ENCODE measurements around the gene STEAP1B.
"Not testable (repeated sequence)": the region's sequence is repeated elsewhere in the genome, so short reads cannot be mapped to it uniquely, and the experiment has no call there.

DNA sequence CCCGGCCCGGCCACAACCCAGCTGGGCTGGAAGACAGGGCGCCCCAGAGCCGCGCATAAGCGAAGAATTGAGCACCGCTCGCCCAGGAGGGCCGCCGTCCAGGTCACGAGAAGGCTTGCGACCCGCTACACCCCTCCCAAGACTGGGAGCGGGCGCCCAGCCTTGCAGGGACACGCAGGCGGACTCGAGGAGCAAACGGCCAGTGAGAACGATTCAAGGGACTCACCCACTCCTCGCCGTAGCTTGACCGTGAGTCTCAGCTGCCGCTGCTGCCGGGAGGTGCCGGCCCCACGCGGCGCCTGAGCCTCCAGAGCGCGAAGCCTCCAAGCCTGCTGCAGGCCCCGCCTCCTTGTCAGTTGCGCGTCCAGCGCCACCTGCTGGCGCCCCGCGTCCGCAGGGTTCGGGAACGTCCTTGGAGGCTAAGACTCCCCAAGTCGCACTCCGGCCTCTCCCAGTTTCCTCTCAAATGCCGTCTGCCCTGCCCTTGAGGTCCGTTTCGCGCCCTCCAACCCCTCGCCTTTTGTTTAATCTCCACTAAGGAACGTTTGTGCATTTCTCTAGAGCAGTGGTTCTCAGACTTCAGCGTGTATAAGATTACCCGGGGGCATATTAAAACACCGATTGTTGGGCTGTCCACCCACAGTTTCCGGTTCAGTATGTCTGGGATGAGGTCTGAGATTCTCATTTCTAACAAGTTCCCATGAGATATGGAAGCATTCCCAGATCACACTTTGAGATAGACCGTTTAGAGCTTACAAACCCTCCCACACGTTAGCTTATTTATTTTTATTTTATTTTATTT, at the start of gene STEAP1B:
- TF ChIP-seq POLR2A (IDR thresholded peaks at IDR 0.05; ENCODE audit: extremely low read depth, insufficient read length); MYC (IDR thresholded peaks at IDR 0.05; ENCODE audit: low read depth, low read length): not testable (repeated sequence)
- TF ChIP-seq, protein P1, sequence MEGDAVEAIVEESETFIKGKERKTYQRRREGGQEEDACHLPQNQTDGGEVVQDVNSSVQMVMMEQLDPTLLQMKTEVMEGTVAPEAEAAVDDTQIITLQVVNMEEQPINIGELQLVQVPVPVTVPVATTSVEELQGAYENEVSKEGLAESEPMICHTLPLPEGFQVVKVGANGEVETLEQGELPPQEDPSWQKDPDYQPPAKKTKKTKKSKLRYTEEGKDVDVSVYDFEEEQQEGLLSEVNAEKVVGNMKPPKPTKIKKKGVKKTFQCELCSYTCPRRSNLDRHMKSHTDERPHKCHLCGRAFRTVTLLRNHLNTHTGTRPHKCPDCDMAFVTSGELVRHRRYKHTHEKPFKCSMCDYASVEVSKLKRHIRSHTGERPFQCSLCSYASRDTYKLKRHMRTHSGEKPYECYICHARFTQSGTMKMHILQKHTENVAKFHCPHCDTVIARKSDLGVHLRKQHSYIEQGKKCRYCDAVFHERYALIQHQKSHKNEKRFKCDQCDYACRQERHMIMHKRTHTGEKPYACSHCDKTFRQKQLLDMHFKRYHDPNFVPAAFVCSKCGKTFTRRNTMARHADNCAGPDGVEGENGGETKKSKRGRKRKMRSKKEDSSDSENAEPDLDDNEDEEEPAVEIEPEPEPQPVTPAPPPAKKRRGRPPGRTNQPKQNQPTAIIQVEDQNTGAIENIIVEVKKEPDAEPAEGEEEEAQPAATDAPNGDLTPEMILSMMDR (IDR thresholded peaks at IDR 0.05; ENCODE audit: low read depth, low read length): peak; percentile 55
